ENCODE results near the gene ATG4A.

The ATG4A gene

GRCh38 chrX:108198420-108198819 is 106.8 kb downstream of the ATG4A start:
- Histone ChIP-seq H3K27ac (no peak overlapping the region), H3K4me3 (no peak overlapping the region), H3K9me3 (ENCODE audit: low read depth, low read length) (no peaks in the 10 kb centered on the region), H3K9ac (ENCODE audit: insufficient read length) (no peak overlapping the region), H3K36me3 (ENCODE audit: insufficient read depth, low read length) (no peaks in the 10 kb centered on the region)
- no peak for TF ChIP-seq POLR2AphosphoS5 (IDR thresholded peaks at IDR 0.05; ENCODE audit: borderline replicate concordance, low read depth, low read length)
- TF ChIP-seq FOXP2 (optimal IDR thresholded peaks at IDR 0.05; ENCODE audit: control extremely low read depth, extremely low read length, insufficient read depth) = no peak
- no peak for TF ChIP-seq EZH2 (IDR thresholded peaks at IDR 0.05)
- no peak for DNase-seq (ENCODE audit: low read depth, low spot score)

- no peaks in the 10 kb centered on the region for H3K36me3 ChIP-seq (ENCODE audit: insufficient read depth, low read length)
- no peak overlapping the region for H3K4me3 ChIP-seq
- H3K9me3 ChIP-seq (ENCODE audit: low read depth, low read length) = no peaks in the 10 kb centered on the region
- TF ChIP-seq EZH2 (IDR thresholded peaks at IDR 0.05) (no peak), POLR2AphosphoS5 (IDR thresholded peaks at IDR 0.05; ENCODE audit: borderline replicate concordance, low read depth, low read length) (no peak), FOXP2 (optimal IDR thresholded peaks at IDR 0.05; ENCODE audit: control extremely low read depth, extremely low read length, insufficient read depth) (no peak)
- DNase-seq (ENCODE audit: low read depth, low spot score) = no peak
- H3K27ac ChIP-seq = no peak overlapping the region
- no peak overlapping the region for H3K9ac ChIP-seq (ENCODE audit: insufficient read length)
Observed at GRCh38 chrX:108199041-108199440, 107.5 kb downstream of the ATG4A start.

GRCh38 chrX:108199691-108200090 is 108.1 kb downstream of the ATG4A start:
- TF ChIP-seq POLR2AphosphoS5 (IDR thresholded peaks at IDR 0.05; ENCODE audit: borderline replicate concordance, low read depth, low read length) = no peak
- no peak for TF ChIP-seq FOXP2 (optimal IDR thresholded peaks at IDR 0.05; ENCODE audit: control extremely low read depth, extremely low read length, insufficient read depth)
- no peak for TF ChIP-seq EZH2 (IDR thresholded peaks at IDR 0.05)
- no peak for DNase-seq (ENCODE audit: low read depth, low spot score)
- H3K36me3 ChIP-seq (ENCODE audit: insufficient read depth, low read length) = no peaks in the 10 kb centered on the region

GRCh38 chrX:108203540-108203939 is 112.0 kb downstream of the ATG4A start:
- no peak for TF ChIP-seq POLR2AphosphoS5 (IDR thresholded peaks at IDR 0.05; ENCODE audit: borderline replicate concordance, low read depth, low read length)
- TF ChIP-seq FOXP2 (optimal IDR thresholded peaks at IDR 0.05; ENCODE audit: control extremely low read depth, extremely low read length, insufficient read depth) = no peak
- TF ChIP-seq EZH2 (IDR thresholded peaks at IDR 0.05) = no peak
- Histone ChIP-seq H3K9me3 (ENCODE audit: low read depth, low read length) (no peaks in the 10 kb centered on the region), H3K4me3 (no peak overlapping the region), H3K27ac (no peak overlapping the region), H3K36me3 (ENCODE audit: insufficient read depth, low read length) (no peaks in the 10 kb centered on the region), H3K9ac (ENCODE audit: insufficient read length) (no peak overlapping the region)
- no peak for DNase-seq (ENCODE audit: low read depth, low spot score)

More at GRCh38 chrX:108199691-108200090, 108.1 kb downstream of the ATG4A start:
- Histone ChIP-seq H3K9me3 (ENCODE audit: low read depth, low read length) (no peaks in the 10 kb centered on the region), H3K27ac (no peak overlapping the region), H3K9ac (ENCODE audit: insufficient read length) (no peak overlapping the region), H3K4me3 (no peak overlapping the region)

Data from SK-N-MC (cell line).